ENCODE data around the gene MMP2.

The MMP2 gene

DNA sequence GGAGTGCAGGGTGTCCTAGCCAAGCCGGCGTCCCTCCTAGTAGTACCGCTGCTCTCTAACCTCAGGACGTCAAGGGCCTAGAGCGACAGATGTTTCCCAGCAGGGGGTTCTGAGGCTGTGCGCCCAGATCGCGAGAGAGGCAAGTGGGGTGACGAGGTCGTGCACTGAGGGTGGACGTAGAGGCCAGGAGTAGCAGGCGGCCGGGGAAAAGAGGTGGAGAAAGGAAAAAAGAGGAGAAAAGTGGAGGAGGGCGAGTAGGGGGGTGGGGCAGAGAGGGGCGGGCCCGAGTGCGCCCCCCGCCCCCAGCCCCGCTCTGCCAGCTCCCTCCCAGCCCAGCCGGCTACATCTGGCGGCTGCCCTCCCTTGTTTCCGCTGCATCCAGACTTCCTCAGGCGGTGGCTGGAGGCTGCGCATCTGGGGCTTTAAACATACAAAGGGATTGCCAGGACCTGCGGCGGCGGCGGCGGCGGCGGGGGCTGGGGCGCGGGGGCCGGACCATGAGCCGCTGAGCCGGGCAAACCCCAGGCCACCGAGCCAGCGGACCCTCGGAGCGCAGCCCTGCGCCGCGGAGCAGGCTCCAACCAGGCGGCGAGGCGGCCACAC, at the start of gene MMP2:
Gene MMP2, plus strand, starts transcription at position 372 of the 603 bp plus-strand sequence. CDS start 282 bp downstream, outside the sequence.
- no peak for DNase-seq (ENCODE audit: low read depth)

GRCh38 chr16:55433030-55433429, 46.0 kb upstream of the MMP2 start:
- no peak for DNase-seq (ENCODE audit: low read depth)

- DNase-seq (ENCODE audit: low read depth): no peak
Measured at GRCh38 chr16:55433535-55433934, 45.5 kb upstream of the MMP2 start.

GRCh38 chr16:55434000-55434399, 45.0 kb upstream of the MMP2 start:
- no peak for DNase-seq (ENCODE audit: low read depth)

GRCh38 chr16:55435387-55435786, 43.6 kb upstream of the MMP2 start:
- no peak for DNase-seq (ENCODE audit: low read depth)

DNA sequence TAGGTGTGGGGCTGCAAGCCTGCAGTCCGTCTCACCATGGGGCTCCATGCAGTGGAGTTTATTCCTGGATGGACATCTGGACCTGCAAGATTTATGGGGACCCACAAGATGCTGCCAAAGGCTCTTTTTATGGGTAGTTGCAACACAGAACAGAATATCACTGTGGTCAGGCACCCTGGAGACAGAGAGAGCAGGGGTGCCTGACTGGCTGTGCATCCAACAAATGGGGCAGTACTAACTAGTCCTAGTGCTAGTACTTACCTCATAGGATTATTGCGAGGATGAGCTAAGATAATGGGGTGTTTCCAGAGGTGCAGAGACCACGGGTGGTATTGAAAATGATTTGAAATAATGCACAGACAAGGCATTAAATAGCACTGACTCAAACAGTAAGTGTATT, 42.4 kb upstream of the MMP2 start:
- DNase-seq (ENCODE audit: low read depth): no peak

GRCh38 chr16:55437625-55438024, 41.4 kb upstream of the MMP2 start:
- no peak for DNase-seq (ENCODE audit: low read depth)

- no peak for DNase-seq (ENCODE audit: low read depth)
Measured at GRCh38 chr16:55438281-55438680, 40.7 kb upstream of the MMP2 start.

DNA sequence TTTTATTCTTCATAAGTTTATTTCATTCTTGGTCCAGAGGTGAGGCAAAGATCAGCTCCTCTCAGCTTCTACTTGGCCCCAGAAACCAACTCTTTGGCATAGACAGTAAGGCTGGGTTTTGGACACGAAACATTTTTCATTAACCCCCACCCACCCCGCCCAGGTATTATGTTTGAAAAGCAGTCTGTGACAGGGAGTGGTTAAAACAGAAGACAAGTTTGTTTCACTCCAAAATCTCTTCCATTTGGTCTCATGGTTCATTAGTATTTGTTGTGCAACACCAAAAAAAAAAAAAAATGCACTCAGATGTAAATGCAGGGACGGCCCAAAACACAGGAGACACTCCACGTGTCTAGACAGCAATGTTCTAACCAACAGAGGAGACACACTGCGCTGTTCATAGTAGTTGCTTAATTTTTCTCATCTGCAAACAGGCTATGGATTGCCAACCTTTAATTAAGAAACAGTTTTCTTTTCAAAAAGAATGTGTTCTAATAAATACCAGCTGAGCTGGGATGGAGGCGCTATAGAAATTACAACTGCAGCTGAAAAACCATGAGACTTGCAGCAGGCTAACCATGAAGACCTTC, 39.8 kb upstream of the MMP2 start:
- no peak for DNase-seq (ENCODE audit: low read depth)

GRCh38 chr16:55443434-55444346, 35.3 kb upstream of the MMP2 start:
- no peak for DNase-seq (ENCODE audit: low read depth)

GRCh38 chr16:55444754-55445485, 34.1 kb upstream of the MMP2 start:
- DNase-seq (ENCODE audit: low read depth): no peak

- no peak for DNase-seq (ENCODE audit: low read depth)
Measured at GRCh38 chr16:55447231-55447630, 31.8 kb upstream of the MMP2 start.

DNA sequence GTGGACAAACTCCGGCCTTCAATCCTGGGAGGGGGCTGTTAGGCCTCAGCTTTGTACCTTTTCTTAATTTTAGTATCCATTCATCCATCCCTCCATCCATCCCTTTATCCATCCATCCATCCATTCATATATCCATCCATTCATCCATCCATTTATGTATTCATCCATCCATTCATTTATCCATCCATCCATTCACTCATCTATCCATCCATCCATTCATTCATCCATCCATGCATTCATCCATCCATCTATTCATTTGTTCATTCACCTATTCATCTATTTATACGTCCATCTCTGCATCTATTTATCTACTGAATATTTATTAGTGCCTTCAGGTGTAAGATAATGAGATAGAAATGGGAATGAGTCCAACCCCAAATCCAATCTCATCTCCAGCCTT, 26.0 kb upstream of the MMP2 start:
- no peak for DNase-seq (ENCODE audit: low read depth)

DNA sequence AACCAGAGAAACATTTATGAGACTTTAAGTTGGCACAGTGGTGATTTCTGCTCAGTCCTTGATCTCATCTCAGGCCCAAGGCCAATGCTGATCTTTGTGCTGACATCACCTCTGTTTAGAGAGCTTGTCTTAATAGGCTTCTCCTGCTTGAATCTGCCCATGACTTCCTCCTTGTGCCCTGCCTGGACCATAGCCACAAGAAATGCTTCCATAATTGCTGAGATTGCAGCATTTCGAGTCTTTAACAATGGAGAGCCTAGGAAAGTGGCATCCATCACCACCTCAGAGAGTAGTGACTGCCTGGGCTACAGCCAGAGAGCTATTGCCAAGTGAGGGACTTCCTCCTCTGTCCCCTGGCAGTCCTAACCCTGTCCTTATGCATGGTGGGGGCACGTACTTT, 25.1 kb upstream of the MMP2 start:
- DNase-seq (ENCODE audit: low read depth): no peak

DNA sequence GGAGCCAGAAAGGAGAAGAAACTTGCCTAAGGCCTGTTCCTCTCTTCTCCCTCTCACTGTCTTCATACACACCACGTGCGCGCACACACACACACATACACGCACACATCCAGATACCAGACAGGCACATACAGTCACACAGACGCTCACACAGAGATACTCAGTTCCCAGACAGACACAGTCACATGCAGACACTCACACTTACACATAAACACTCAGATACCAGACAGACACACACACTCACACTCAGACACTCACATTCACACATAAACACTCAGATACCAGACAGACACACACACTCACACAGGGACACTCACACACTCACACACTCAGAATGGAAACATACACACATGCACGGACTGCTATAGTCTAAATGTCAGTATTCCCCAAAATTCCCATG, 24.1 kb upstream of the MMP2 start:
- no peak for DNase-seq (ENCODE audit: low read depth)

DNA sequence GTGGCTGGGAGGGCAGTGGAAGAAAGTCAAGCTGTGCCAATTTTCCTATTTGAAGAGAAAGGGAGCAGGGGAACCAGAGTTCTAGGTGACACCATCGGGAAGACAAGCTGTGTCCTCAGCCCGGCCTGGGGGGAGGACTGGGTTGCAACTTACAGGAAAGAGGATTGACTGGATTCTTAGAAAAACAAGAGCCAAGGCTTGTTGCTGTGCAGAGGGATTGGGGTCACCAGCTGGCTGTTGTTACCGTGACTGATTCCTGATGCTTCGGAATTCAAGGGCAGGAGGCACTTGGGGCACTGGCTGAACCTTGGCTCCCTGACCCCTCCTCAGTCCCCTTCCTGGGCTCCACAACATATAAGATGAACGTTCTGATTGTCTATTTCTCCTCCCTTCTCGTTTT, 16.8 kb upstream of the MMP2 start:
- DNase-seq (ENCODE audit: low read depth): no peak

DNA sequence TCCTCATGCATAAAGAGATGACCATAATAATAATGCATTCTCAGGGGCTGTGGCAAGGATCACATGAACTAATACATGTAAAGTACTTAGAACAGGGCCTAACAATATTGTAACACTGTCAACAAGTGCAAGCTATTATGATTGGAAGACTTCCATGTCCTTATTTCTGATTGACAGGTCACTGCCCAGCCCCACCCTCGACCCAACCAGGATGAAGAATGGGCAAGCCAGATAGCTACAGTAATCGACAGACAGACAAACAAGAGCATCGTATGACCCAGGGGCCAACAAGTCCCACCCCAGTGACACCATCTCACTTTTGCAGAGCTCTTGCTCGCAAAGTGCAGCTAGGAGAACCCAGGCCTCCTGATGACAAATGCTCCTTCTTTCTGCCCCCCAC, 14.6 kb upstream of the MMP2 start:
- no peak for DNase-seq (ENCODE audit: low read depth)

GRCh38 chr16:55465077-55465896, 13.7 kb upstream of the MMP2 start:
- DNase-seq (ENCODE audit: low read depth): peak; percentile 74

DNA sequence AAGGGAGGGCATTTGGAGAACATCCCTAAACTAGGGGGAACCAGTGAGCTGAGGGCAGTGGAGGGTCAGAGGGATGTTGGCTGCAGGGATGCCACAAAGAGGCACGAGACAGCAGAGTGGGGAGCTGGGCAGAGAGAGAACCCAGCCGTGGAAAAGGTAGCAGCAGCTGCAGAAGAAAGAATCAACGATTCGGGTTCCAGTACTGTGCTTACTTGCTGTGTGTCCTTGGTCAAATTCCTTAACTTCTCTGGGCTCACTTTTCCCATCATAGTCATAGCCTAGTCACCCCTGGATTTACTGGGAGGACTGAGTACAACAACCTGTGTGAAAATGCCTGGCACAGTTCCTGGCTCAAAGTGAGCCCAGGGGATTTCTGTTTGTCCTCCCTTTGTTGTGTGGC, 12.8 kb upstream of the MMP2 start:
- DNase-seq (ENCODE audit: low read depth): no peak

DNA sequence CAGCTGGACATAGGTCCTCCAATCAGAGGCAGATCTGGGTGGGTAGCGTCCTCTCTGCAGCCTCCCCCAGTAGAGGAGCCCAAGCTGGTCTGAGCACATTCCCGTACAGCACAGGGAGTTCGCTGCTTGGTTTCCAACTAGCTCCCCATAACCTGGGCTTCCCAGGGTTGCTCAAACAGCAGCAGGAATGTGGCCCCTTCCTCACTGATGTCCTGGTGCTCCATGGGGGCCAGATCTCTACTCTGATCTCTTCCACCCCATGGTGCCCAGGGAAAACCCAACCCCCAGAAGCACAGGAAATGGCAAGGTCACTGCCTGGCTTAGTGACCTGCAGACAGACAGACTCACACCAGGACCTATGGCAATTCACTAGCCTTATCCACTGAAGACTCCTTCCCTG, 11.1 kb upstream of the MMP2 start:
- DNase-seq (ENCODE audit: low read depth): no peak

GRCh38 chr16:55468352-55468990, 10.5 kb upstream of the MMP2 start:
- no peak for DNase-seq (ENCODE audit: low read depth)
